GM23338 (cell line): ENCODE results near the gene ASTL. TPM values are rescaled to one million over a fixed set of nuclear protein-coding genes. Genes with fewer than 3 reads are reported as not detected.

Experiments
- ATAC-seq: fragments of 200-7000 bp; cut with Tn5 transposase; 3 replicates; pipeline ENCODE4 v1.9.1; 2020
- DNase-seq: peaks from one replicate; pipeline ENCODE4 v3.0.0-alpha.2; 2015; ENCODE audit warnings: low spot score
- H2AFZ ChIP-seq: fragments of 200-600 bp; sonication (generic); 2 replicates; pipeline ENCODE4 v1.8.0; 2016; ENCODE audit warnings: antibody characterized with exemption, mild to moderate bottlenecking, moderate library complexity
- H3F3A ChIP-seq: fragments of 200-600 bp; sonication (generic); replicated peaks from 2 replicates; pipeline ENCODE4 v1.8.0; 2017; ENCODE audit warnings: antibody characterized with exemption, mixed run types, low read depth
- H3K27ac ChIP-seq: fragments of 200-600 bp; sonication (generic); 2 replicates; pipeline ENCODE4 v1.6.1; 2016; ENCODE audit warnings: low read depth
- H3K27me3 ChIP-seq: fragments of 200-600 bp; sonication (generic); 2 replicates; pipeline ENCODE4 v1.8.0; 2016; ENCODE audit warnings: mild to moderate bottlenecking, mixed run types, moderate library complexity; ENCODE audit not compliant: insufficient read depth
- H3K36me3 ChIP-seq: fragments of 200-600 bp; sonication (generic); 2 replicates; pipeline ENCODE4 v1.8.0; 2016; ENCODE audit warnings: mild to moderate bottlenecking; ENCODE audit not compliant: insufficient read depth
- H3K4me1 ChIP-seq: fragments of 200-600 bp; sonication (generic); 2 replicates; pipeline ENCODE4 v1.8.0; 2016; ENCODE audit warnings: mild to moderate bottlenecking, moderate library complexity; ENCODE audit not compliant: insufficient read depth
- H3K4me2 ChIP-seq: fragments of 200-600 bp; sonication (generic); 2 replicates; pipeline ENCODE4 v1.7.1; 2017; ENCODE audit warnings: mixed run types
- H3K4me3 ChIP-seq: fragments of 200-600 bp; sonication (generic); 2 replicates; pipeline ENCODE4 v1.6.1; 2016; ENCODE audit warnings: mixed run types
- H3K79me2 ChIP-seq: fragments of 200-600 bp; sonication (generic); replicated peaks from 2 replicates; pipeline ENCODE4 v1.8.0; 2017; ENCODE audit warnings: mild to moderate bottlenecking; ENCODE audit not compliant: insufficient read depth
- H3K9me2 ChIP-seq: fragments of 200-600 bp; sonication (generic); 2 replicates; pipeline ENCODE4 v1.8.0; 2017; ENCODE audit not compliant: insufficient read depth
- H4K20me1 ChIP-seq: fragments of 200-600 bp; sonication (generic); replicated peaks from 2 replicates; pipeline ENCODE4 v1.8.0; 2017; ENCODE audit warnings: mild to moderate bottlenecking; ENCODE audit not compliant: insufficient read depth
- H3K27ac Mint-ChIP-seq: 2 replicates; pipeline ENCODE4 v1.8.0; 2020; ENCODE audit warnings: inconsistent platforms, mild to moderate bottlenecking, moderate library complexity, mixed read lengths
- H3K27me3 Mint-ChIP-seq: 3 replicates; pipeline ENCODE4 v1.8.0; 2022; ENCODE audit warnings: low read depth, mild to moderate bottlenecking, moderate library complexity, mixed read lengths, inconsistent platforms; ENCODE audit not compliant: insufficient read depth, poor library complexity
- H3K36me3 Mint-ChIP-seq: 3 replicates; pipeline ENCODE4 v1.8.0; 2021; ENCODE audit warnings: low read depth, mild to moderate bottlenecking, inconsistent platforms, moderate library complexity, mixed read lengths
- H3K4me1 Mint-ChIP-seq: 3 replicates; pipeline ENCODE4 v1.8.0; 2020; ENCODE audit warnings: mild to moderate bottlenecking, inconsistent platforms, mixed read lengths
- H3K4me3 Mint-ChIP-seq: 3 replicates; pipeline ENCODE4 v1.8.0; 2021; ENCODE audit warnings: moderate library complexity, mild to moderate bottlenecking, inconsistent platforms, mixed read lengths
- H3K9me3 Mint-ChIP-seq: 3 replicates; pipeline ENCODE4 v1.8.0; 2020; ENCODE audit warnings: moderate library complexity, mild to moderate bottlenecking, inconsistent platforms, mixed read lengths
- CREB1 ChIP-seq: fragments of 250-450 bp; sonication (Bioruptor Pico); IDR thresholded peaks from 2 replicates; pipeline ENCODE4 v1.5.0; 2020; ENCODE audit warnings: low read depth, mild to moderate bottlenecking, moderate library complexity
- CTCF ChIP-seq, 2 experiments: fragments of 200-600 bp in 1 of 2; sonication (generic) in 1 of 2; conservative IDR thresholded peaks; 2 replicates each; pipeline versions ENCODE4 v1.5.1 to v1.6.1; 2016 to 2017; ENCODE audit warnings: antibody characterized with exemption in 2 of 2, low read depth in 2 of 2, mild to moderate bottlenecking in 2 of 2, moderate library complexity in 1 of 2
- ETS1 ChIP-seq: IDR thresholded peaks from 2 replicates; pipeline ENCODE4 v1.6.1; 2016; ENCODE audit warnings: antibody characterized with exemption
- EZH2 ChIP-seq: fragments of 200-600 bp; sonication (generic); IDR thresholded peaks from one replicate; pipeline ENCODE4 v1.8.0; 2017; ENCODE audit warnings: antibody characterized with exemption, mild to moderate bottlenecking, low read depth; ENCODE audit not compliant: unreplicated experiment
- EZH2phosphoT487 ChIP-seq: fragments of 200-600 bp; sonication (generic); IDR thresholded peaks from one replicate; pipeline ENCODE4 v1.8.1; 2018; ENCODE audit warnings: antibody characterized with exemption; ENCODE audit not compliant: unreplicated experiment
- JUNB ChIP-seq: IDR thresholded peaks from one replicate; pipeline ENCODE4 v1.6.1; 2016; ENCODE audit warnings: antibody characterized with exemption; ENCODE audit not compliant: unreplicated experiment
- NANOG ChIP-seq: IDR thresholded peaks from 2 replicates; pipeline ENCODE4 v1.6.1; 2016; ENCODE audit warnings: antibody characterized with exemption, borderline replicate concordance
- POLR2AphosphoS5 ChIP-seq: IDR thresholded peaks from 2 replicates; pipeline ENCODE4 v1.6.1; 2016; ENCODE audit warnings: antibody characterized with exemption, low read depth
- STAT1 ChIP-seq: IDR thresholded peaks from one replicate; pipeline ENCODE4 v1.6.1; 2016; ENCODE audit warnings: antibody characterized with exemption; ENCODE audit not compliant: unreplicated experiment
- ZNF114 ChIP-seq: fragments of 250-450 bp; sonication (Bioruptor Pico); IDR thresholded peaks from 2 replicates; pipeline ENCODE4 v1.5.0; 2020; ENCODE audit warnings: mild to moderate bottlenecking, moderate library complexity
- ZNF331 ChIP-seq: fragments of 250-450 bp; sonication (Bioruptor Pico); IDR thresholded peaks from 2 replicates; pipeline ENCODE4 v1.5.0; 2020; ENCODE audit warnings: low read depth, mild to moderate bottlenecking, moderate library complexity
- polyA plus RNA-seq: library from polyadenylated mRNA; unstranded; fragments of >200 nt; fragmentation: Nextera tagmentation; extraction: Ambion mirVana; gene quantifications from 2 replicates; pipeline ENCODE4 v1.2.1, GENCODE V29; 2016
- total RNA-seq: library from RNA; depleted of rRNA; stranded (reverse); fragments of >200 nt; shearing (Covaris generic); gene quantifications from 2 replicates; pipeline ENCODE4 v1.2.3, GENCODE V29; 2014
- TF ChIP-seq, protein P1 (sequence below): fragments of 250-450 bp; sonication (Bioruptor Pico); IDR thresholded peaks from 2 replicates; pipeline ENCODE4 v1.5.0; 2020; ENCODE audit warnings: mild to moderate bottlenecking, moderate library complexity
- TF ChIP-seq, protein P2 (sequence below): IDR thresholded peaks from one replicate; pipeline ENCODE4 v1.6.1; 2018; ENCODE audit warnings: antibody characterized with exemption; ENCODE audit not compliant: unreplicated experiment

The ASTL gene
- total and polyA plus RNA-seq, 2 experiments from 2014 or later, result 0.23 TPM; not detected in 1

DNA sequence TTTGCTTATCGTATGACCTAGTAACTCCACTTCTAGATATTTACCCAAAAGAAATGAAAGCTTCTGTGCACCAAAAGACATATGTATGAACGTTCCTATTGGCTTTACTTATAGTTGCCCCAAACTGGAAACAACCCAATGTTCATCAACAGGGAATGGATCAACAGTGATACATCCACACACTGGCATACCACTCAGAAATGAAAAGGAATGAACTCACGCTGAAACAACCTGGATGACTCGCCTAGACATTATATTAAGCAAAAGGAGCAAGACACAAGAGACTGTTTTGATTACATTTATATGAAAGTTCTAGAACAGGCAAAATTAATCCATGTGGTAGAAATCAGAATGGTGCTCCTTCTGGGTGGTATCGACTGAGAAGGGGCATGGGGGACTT, 40.9 kb downstream of the ASTL start:
- Histone ChIP-seq H4K20me1 (no peaks in the 10 kb centered on the region), H3K9me2 (no peaks in the 10 kb centered on the region; the same call in 1 of the 2 replicates), H3K27ac (no peak overlapping the region), H3K79me2 (no peaks in the 10 kb centered on the region), H3K4me2 (no peak overlapping the region), H3K4me3 (no peak overlapping the region), H3K4me1 (peaks cover 8% of the 10 kb centered on the region; the same call in 1 of the 2 replicates), H3K36me3 (no peaks in the 10 kb centered on the region), H3F3A (no peaks in the 10 kb centered on the region), H2AFZ (no peak overlapping the region), H3K27me3 (no peaks in the 10 kb centered on the region)
- no peak for ATAC-seq
- Mint-ChIP-seq H3K4me3 (no peak overlapping the region), H3K27me3 (peaks cover 6% of the 10 kb centered on the region), H3K4me1 (peaks cover 7% of the 10 kb centered on the region; the same call in 2 of the 3 replicates), H3K9me3 (no peaks in the 10 kb centered on the region; the same call in 2 of the 3 replicates), H3K36me3 (no peaks in the 10 kb centered on the region), H3K27ac (no peak overlapping the region)
- DNase-seq, result no peak
- no peak for TF ChIP-seq NANOG
- no peak for TF ChIP-seq CTCF (conservative IDR thresholded peaks at IDR 0.05; ENCODE audit: low read depth in 2 of 2)
- TF ChIP-seq EZH2phosphoT487, result no peak
- TF ChIP-seq, protein P1, sequence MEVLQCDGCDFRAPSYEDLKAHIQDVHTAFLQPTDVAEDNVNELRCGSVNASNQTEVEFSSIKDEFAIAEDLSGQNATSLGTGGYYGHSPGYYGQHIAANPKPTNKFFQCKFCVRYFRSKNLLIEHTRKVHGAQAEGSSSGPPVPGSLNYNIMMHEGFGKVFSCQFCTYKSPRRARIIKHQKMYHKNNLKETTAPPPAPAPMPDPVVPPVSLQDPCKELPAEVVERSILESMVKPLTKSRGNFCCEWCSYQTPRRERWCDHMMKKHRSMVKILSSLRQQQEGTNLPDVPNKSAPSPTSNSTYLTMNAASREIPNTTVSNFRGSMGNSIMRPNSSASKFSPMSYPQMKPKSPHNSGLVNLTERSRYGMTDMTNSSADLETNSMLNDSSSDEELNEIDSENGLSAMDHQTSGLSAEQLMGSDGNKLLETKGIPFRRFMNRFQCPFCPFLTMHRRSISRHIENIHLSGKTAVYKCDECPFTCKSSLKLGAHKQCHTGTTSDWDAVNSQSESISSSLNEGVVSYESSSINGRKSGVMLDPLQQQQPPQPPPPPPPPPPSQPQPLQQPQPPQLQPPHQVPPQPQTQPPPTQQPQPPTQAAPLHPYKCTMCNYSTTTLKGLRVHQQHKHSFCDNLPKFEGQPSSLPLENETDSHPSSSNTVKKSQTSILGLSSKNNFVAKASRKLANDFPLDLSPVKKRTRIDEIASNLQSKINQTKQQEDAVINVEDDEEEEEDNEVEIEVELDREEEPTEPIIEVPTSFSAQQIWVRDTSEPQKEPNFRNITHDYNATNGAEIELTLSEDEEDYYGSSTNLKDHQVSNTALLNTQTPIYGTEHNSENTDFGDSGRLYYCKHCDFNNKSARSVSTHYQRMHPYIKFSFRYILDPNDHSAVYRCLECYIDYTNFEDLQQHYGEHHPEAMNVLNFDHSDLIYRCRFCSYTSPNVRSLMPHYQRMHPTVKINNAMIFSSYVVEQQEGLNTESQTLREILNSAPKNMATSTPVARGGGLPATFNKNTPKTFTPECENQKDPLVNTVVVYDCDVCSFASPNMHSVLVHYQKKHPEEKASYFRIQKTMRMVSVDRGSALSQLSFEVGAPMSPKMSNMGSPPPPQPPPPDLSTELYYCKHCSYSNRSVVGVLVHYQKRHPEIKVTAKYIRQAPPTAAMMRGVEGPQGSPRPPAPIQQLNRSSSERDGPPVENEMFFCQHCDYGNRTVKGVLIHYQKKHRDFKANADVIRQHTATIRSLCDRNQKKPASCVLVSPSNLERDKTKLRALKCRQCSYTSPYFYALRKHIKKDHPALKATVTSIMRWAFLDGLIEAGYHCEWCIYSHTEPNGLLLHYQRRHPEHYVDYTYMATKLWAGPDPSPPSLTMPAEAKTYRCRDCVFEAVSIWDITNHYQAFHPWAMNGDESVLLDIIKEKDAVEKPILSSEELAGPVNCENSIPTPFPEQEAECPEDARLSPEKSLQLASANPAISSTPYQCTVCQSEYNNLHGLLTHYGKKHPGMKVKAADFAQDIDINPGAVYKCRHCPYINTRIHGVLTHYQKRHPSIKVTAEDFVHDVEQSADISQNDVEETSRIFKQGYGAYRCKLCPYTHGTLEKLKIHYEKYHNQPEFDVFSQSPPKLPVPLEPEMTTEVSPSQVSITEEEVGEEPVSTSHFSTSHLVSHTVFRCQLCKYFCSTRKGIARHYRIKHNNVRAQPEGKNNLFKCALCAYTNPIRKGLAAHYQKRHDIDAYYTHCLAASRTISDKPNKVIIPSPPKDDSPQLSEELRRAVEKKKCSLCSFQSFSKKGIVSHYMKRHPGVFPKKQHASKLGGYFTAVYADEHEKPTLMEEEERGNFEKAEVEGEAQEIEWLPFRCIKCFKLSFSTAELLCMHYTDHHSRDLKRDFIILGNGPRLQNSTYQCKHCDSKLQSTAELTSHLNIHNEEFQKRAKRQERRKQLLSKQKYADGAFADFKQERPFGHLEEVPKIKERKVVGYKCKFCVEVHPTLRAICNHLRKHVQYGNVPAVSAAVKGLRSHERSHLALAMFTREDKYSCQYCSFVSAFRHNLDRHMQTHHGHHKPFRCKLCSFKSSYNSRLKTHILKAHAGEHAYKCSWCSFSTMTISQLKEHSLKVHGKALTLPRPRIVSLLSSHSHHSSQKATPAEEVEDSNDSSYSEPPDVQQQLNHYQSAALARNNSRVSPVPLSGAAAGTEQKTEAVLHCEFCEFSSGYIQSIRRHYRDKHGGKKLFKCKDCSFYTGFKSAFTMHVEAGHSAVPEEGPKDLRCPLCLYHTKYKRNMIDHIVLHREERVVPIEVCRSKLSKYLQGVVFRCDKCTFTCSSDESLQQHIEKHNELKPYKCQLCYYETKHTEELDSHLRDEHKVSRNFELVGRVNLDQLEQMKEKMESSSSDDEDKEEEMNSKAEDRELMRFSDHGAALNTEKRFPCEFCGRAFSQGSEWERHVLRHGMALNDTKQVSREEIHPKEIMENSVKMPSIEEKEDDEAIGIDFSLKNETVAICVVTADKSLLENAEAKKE, result no peak
- no peak for TF ChIP-seq POLR2AphosphoS5
- no peak for TF ChIP-seq ETS1
- no peak for TF ChIP-seq STAT1
- TF ChIP-seq JUNB, result no peak
- TF ChIP-seq ZNF331 (CRISPR knock-in tag), result no peak
- TF ChIP-seq, protein P2, sequence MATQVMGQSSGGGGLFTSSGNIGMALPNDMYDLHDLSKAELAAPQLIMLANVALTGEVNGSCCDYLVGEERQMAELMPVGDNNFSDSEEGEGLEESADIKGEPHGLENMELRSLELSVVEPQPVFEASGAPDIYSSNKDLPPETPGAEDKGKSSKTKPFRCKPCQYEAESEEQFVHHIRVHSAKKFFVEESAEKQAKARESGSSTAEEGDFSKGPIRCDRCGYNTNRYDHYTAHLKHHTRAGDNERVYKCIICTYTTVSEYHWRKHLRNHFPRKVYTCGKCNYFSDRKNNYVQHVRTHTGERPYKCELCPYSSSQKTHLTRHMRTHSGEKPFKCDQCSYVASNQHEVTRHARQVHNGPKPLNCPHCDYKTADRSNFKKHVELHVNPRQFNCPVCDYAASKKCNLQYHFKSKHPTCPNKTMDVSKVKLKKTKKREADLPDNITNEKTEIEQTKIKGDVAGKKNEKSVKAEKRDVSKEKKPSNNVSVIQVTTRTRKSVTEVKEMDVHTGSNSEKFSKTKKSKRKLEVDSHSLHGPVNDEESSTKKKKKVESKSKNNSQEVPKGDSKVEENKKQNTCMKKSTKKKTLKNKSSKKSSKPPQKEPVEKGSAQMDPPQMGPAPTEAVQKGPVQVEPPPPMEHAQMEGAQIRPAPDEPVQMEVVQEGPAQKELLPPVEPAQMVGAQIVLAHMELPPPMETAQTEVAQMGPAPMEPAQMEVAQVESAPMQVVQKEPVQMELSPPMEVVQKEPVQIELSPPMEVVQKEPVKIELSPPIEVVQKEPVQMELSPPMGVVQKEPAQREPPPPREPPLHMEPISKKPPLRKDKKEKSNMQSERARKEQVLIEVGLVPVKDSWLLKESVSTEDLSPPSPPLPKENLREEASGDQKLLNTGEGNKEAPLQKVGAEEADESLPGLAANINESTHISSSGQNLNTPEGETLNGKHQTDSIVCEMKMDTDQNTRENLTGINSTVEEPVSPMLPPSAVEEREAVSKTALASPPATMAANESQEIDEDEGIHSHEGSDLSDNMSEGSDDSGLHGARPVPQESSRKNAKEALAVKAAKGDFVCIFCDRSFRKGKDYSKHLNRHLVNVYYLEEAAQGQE, result no peak
- no peak for TF ChIP-seq ZNF114 (CRISPR knock-in tag)
- no peak for TF ChIP-seq CREB1 (CRISPR knock-in tag)
- TF ChIP-seq EZH2, result no peak
